ENCODE results near the gene FALEC.
A peak's percentile ranks its signal among the peaks of the same experiment; 100 is the strongest.

FALEC gene

DNA sequence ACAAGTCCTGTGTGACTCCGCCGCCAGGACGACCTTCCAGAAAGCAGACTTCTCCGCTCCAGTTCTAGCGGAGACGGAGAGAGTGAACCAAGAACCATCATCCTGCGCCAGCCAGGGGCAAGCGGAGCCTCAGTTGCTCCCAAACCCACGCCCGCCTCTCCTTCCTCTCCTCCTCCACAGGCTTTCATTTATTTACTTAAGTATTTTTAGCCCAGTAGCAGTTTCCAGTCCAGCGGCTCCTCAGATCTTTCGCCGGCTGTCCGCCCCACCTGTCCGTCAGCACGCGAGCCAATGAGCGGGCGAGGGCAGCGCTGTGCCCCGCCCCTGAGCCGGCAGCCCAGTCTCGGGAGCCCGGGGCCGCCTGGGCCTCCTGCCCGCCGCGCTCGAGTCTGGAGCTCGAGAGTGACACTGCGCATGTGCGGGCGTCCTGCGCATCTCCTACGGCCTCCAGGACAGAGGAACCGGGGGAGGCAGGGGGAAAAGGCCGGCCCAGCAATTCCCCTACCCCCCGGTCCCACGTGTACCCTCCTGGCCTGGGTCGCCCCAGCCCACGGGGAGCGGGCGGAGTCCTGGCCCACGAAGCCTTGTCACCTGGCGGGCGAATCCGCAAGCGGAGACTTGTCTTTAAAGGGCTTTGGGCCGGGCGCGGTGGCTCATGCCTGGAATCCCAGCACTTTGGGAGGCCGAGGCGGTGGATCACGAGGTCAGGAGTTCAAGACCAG is at the start of gene FALEC:
TSS of gene FALEC (plus strand) at position 425 of the 722 bp plus-strand sequence.
- TF ChIP-seq OSR1 (CRISPR knock-in tag; IDR thresholded peaks at IDR 0.05), result no peak
- TF ChIP-seq, protein P1, sequence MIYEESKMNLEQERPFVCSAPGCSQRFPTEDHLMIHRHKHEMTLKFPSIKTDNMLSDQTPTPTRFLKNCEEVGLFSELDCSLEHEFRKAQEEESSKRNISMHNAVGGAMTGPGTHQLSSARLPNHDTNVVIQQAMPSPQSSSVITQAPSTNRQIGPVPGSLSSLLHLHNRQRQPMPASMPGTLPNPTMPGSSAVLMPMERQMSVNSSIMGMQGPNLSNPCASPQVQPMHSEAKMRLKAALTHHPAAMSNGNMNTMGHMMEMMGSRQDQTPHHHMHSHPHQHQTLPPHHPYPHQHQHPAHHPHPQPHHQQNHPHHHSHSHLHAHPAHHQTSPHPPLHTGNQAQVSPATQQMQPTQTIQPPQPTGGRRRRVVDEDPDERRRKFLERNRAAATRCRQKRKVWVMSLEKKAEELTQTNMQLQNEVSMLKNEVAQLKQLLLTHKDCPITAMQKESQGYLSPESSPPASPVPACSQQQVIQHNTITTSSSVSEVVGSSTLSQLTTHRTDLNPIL (CRISPR knock-in tag; IDR thresholded peaks at IDR 0.05; ENCODE audit: low read depth), result no peak
- no peak for TF ChIP-seq PPARA (CRISPR knock-in tag; IDR thresholded peaks at IDR 0.05; ENCODE audit: borderline replicate concordance)
- TF ChIP-seq BACH2 (CRISPR knock-in tag; IDR thresholded peaks at IDR 0.05; ENCODE audit: borderline replicate concordance), result no peak
- no peak; the same call in 1 of the 2 replicates for TF ChIP-seq TSHZ2 (CRISPR knock-in tag; IDR thresholded peaks at IDR 0.05)
- TF ChIP-seq SNAI2 (CRISPR knock-in tag; IDR thresholded peaks at IDR 0.05), result no peak
- no peak for TF ChIP-seq RARB (CRISPR knock-in tag; IDR thresholded peaks at IDR 0.05)
- TF ChIP-seq CSRNP3 (CRISPR knock-in tag; IDR thresholded peaks at IDR 0.05), result no peak
- TF ChIP-seq PATZ1 (CRISPR knock-in tag; IDR thresholded peaks at IDR 0.05; ENCODE audit: borderline replicate concordance), result no peak
- no peak for TF ChIP-seq POU6F1 (CRISPR knock-in tag; IDR thresholded peaks at IDR 0.05; ENCODE audit: borderline replicate concordance, low read depth)
- no peak for TF ChIP-seq ZNF8 (CRISPR knock-in tag; IDR thresholded peaks at IDR 0.05)
- TF ChIP-seq ZNF70 (CRISPR knock-in tag; IDR thresholded peaks at IDR 0.05), result no peak
- TF ChIP-seq ZNF565 (CRISPR knock-in tag; conservative IDR thresholded peaks at IDR 0.05; ENCODE audit: low read depth), result no peak
- no peak for TF ChIP-seq ZFP30 (CRISPR knock-in tag; IDR thresholded peaks at IDR 0.05)
- no peak for TF ChIP-seq GLIS3 (CRISPR knock-in tag; IDR thresholded peaks at IDR 0.05)
- no peak for TF ChIP-seq ARNTL (CRISPR knock-in tag; IDR thresholded peaks at IDR 0.05; ENCODE audit: borderline replicate concordance, low read depth)
- no peak for TF ChIP-seq ISL1 (CRISPR knock-in tag; IDR thresholded peaks at IDR 0.05)
- no peak for TF ChIP-seq ZC3H10 (CRISPR knock-in tag; IDR thresholded peaks at IDR 0.05)
- TF ChIP-seq ESRRG (CRISPR knock-in tag; IDR thresholded peaks at IDR 0.05), result no peak
- TF ChIP-seq TCF4 (CRISPR knock-in tag; IDR thresholded peaks at IDR 0.05; ENCODE audit: borderline replicate concordance), result no peak
- ATAC-seq, result peak; percentile 97

GRCh38 chr1:150466964-150467363 is 48.6 kb upstream of the FALEC start:
- ATAC-seq, result no peak
- no peak for TF ChIP-seq PPARA (CRISPR knock-in tag; IDR thresholded peaks at IDR 0.05; ENCODE audit: borderline replicate concordance)
- no peak for TF ChIP-seq ZC3H10 (CRISPR knock-in tag; IDR thresholded peaks at IDR 0.05)
- no peak for TF ChIP-seq ZNF565 (CRISPR knock-in tag; conservative IDR thresholded peaks at IDR 0.05; ENCODE audit: low read depth)
- TF ChIP-seq ZNF8 (CRISPR knock-in tag; IDR thresholded peaks at IDR 0.05), result no peak
- no peak for TF ChIP-seq ZFP3 (CRISPR knock-in tag; IDR thresholded peaks at IDR 0.05)
- TF ChIP-seq TSHZ2 (CRISPR knock-in tag; IDR thresholded peaks at IDR 0.05), result no peak
- TF ChIP-seq, protein P1 (CRISPR knock-in tag; IDR thresholded peaks at IDR 0.05; ENCODE audit: low read depth), result no peak
- no peak for TF ChIP-seq PATZ1 (CRISPR knock-in tag; IDR thresholded peaks at IDR 0.05; ENCODE audit: borderline replicate concordance)
- TF ChIP-seq ISL1 (CRISPR knock-in tag; IDR thresholded peaks at IDR 0.05), result no peak
- no peak for TF ChIP-seq ESRRG (CRISPR knock-in tag; IDR thresholded peaks at IDR 0.05)
- no peak for TF ChIP-seq CSDC2 (CRISPR knock-in tag; IDR thresholded peaks at IDR 0.05)
- TF ChIP-seq ARNTL (CRISPR knock-in tag; IDR thresholded peaks at IDR 0.05; ENCODE audit: borderline replicate concordance, low read depth), result no peak
- no peak for TF ChIP-seq TCF4 (CRISPR knock-in tag; IDR thresholded peaks at IDR 0.05; ENCODE audit: borderline replicate concordance)
- TF ChIP-seq SNAI2 (CRISPR knock-in tag; IDR thresholded peaks at IDR 0.05), result no peak
- TF ChIP-seq RARB (CRISPR knock-in tag; IDR thresholded peaks at IDR 0.05), result no peak
- TF ChIP-seq ZNF70 (CRISPR knock-in tag; IDR thresholded peaks at IDR 0.05), result no peak
- no peak for TF ChIP-seq OSR1 (CRISPR knock-in tag; IDR thresholded peaks at IDR 0.05)
